Mesenchymal stem cell (in vitro differentiated cells and primary cell): Measurements from ENCODE around the gene IL36G.

Source experiments
- DNase-seq: peaks from one replicate; pipeline ENCODE4 v3.0.0-alpha.2; 2013
- H2AFZ ChIP-seq: one replicate; pipeline ENCODE4 v1.6.1; 2013; ENCODE audit warnings: low read depth, mild to moderate bottlenecking, control low read depth, inconsistent platforms, low read length, moderate library complexity
- H2AK5ac ChIP-seq: 2 replicates; pipeline ENCODE4 v1.6.1; 2013; ENCODE audit warnings: low read length, moderate library complexity, mild to moderate bottlenecking, inconsistent platforms; ENCODE audit not compliant: severe bottlenecking
- H2BK120ac ChIP-seq: one replicate; pipeline ENCODE4 v1.6.1; 2013; ENCODE audit warnings: low read depth, mild to moderate bottlenecking, inconsistent platforms, low read length, moderate library complexity
- H2BK12ac ChIP-seq, 2 experiments: one replicate each; pipeline ENCODE4 v1.6.1; 2013; ENCODE audit warnings: inconsistent platforms in 2 of 2, low read length in 2 of 2, mild to moderate bottlenecking in 2 of 2, moderate library complexity in 2 of 2, control low read depth in 1 of 2
- H2BK15ac ChIP-seq: one replicate; pipeline ENCODE4 v1.6.1; 2013; ENCODE audit warnings: mild to moderate bottlenecking, low read depth, inconsistent platforms; ENCODE audit not compliant: poor library complexity, severe bottlenecking
- H2BK5ac ChIP-seq: 2 replicates; pipeline ENCODE4 v1.6.1; 2013; ENCODE audit warnings: low read depth, mild to moderate bottlenecking, low read length, control low read depth, inconsistent platforms; ENCODE audit not compliant: poor library complexity, severe bottlenecking
- H3K14ac ChIP-seq, 2 experiments: one replicate each; pipeline ENCODE4 v1.6.1; 2013; ENCODE audit warnings: inconsistent platforms in 2 of 2, low read length in 2 of 2, control low read depth in 1 of 2, mild to moderate bottlenecking in 1 of 2, moderate library complexity in 1 of 2
- H3K18ac ChIP-seq, 2 experiments: one replicate each; pipeline ENCODE4 v1.6.1; 2013; ENCODE audit warnings: inconsistent platforms in 2 of 2, low read length in 2 of 2, control low read depth in 1 of 2, low read depth in 1 of 2, mild to moderate bottlenecking in 1 of 2
- H3K23ac ChIP-seq, 2 experiments: one replicate each; pipeline ENCODE4 v1.6.1; 2013; ENCODE audit warnings: inconsistent platforms in 2 of 2, low read length in 2 of 2, mild to moderate bottlenecking in 2 of 2, moderate library complexity in 2 of 2, control low read depth in 1 of 2
- H3K27ac ChIP-seq: 2 replicates; pipeline ENCODE4 v1.5.1; 2013; ENCODE audit warnings: mild to moderate bottlenecking, moderate library complexity, low read length, control low read depth, inconsistent platforms; ENCODE audit not compliant: poor library complexity, severe bottlenecking
- H3K27me3 ChIP-seq, 2 experiments: 2 replicates each; pipeline versions ENCODE4 v1.6.1 to v1.7.0; 2013; ENCODE audit warnings: low read length in 2 of 2, mild to moderate bottlenecking in 2 of 2, moderate library complexity in 2 of 2, control low read depth in 1 of 2, inconsistent platforms in 1 of 2; ENCODE audit not compliant: control insufficient read depth in 1 of 2, insufficient read depth in 1 of 2
- H3K36me3 ChIP-seq, 2 experiments: 2 replicates each; pipeline versions ENCODE4 v1.6.1 to v1.7.0; 2013; ENCODE audit warnings: low read length in 2 of 2, control low read depth in 1 of 2, inconsistent platforms in 1 of 2, low read depth in 1 of 2, mild to moderate bottlenecking in 1 of 2; ENCODE audit not compliant: insufficient read depth in 2 of 2, control insufficient read depth in 1 of 2
- H3K4ac ChIP-seq, 2 experiments: one replicate each; pipeline ENCODE4 v1.6.1; 2013; ENCODE audit warnings: inconsistent platforms in 2 of 2, low read length in 2 of 2, mild to moderate bottlenecking in 2 of 2, moderate library complexity in 2 of 2, control low read depth in 1 of 2, low read depth in 1 of 2
- H3K4me1 ChIP-seq: 2 replicates; pipeline ENCODE4 v1.6.1; 2013; ENCODE audit warnings: low read depth, low read length, control low read depth; ENCODE audit not compliant: control insufficient read depth, insufficient read depth
- H3K4me2 ChIP-seq: 2 replicates; pipeline ENCODE4 v1.6.1; 2013; ENCODE audit warnings: low read length, mild to moderate bottlenecking, inconsistent platforms; ENCODE audit not compliant: poor library complexity, severe bottlenecking
- H3K4me3 ChIP-seq, 2 experiments: 2 replicates each; pipeline versions ENCODE4 v1.5.1 to v1.7.0; 2013; ENCODE audit warnings: low read length in 2 of 2, mild to moderate bottlenecking in 2 of 2, control low read depth in 1 of 2, low read depth in 1 of 2; ENCODE audit not compliant: insufficient read depth in 1 of 2
- H3K79me1 ChIP-seq: replicated peaks from 2 replicates; pipeline ENCODE4 v1.6.1; 2013; ENCODE audit warnings: mild to moderate bottlenecking, control low read depth, low read length, inconsistent platforms; ENCODE audit not compliant: poor library complexity, severe bottlenecking
- H3K9ac ChIP-seq: 2 replicates; pipeline ENCODE4 v1.7.0; 2013; ENCODE audit warnings: mild to moderate bottlenecking, low read length, moderate library complexity
- H3K9me3 ChIP-seq: 2 replicates; pipeline ENCODE4 v1.7.0; 2013; ENCODE audit warnings: mild to moderate bottlenecking, low read length; ENCODE audit not compliant: control insufficient read depth
- H4K8ac ChIP-seq: one replicate; pipeline ENCODE4 v1.6.1; 2013; ENCODE audit warnings: inconsistent platforms, mild to moderate bottlenecking, low read length, moderate library complexity
- H4K91ac ChIP-seq: one replicate; pipeline ENCODE4 v1.6.1; 2013; ENCODE audit warnings: mild to moderate bottlenecking, low read length, inconsistent platforms
- WGBS: methylation state at CpG from one replicate; pipeline ENCODE4 v1.1.7; 2013; ENCODE audit warnings: mixed read lengths; 5-methylcytosine and 5-hydroxymethylcytosine counted together

Gene IL36G

DNA sequence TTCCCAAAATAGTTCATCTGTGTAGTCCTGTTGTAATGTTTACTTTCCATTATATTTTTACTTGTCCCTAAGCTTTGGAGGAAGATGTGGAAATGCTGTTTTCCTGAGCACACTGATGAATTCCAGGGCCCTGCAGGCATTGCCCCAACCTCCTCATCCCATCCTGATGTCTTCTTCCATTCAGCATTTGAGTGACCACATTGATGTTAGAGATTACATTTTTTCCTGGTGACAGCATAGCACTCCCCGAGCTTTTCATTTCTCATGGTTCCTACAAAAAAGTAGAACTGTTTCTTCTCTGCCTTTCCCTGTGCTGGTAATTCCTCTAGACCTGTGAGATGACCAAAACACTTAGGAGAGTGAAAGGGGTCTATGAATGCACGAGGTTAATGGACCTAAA lies 32.3 kb downstream of the IL36G start:
- Histone ChIP-seq H2AFZ (no peak overlapping the region), H3K79me1 (no peaks in the 10 kb centered on the region), H3K14ac (no peak overlapping the region), H2BK5ac (no peak overlapping the region), H2BK12ac (no peak overlapping the region), H3K23ac (no peak overlapping the region), H3K4me2 (no peak overlapping the region), H3K9me3 (no peaks in the 10 kb centered on the region), H4K91ac (no peak overlapping the region), H4K8ac (no peak overlapping the region), H3K4me3 (no peak overlapping the region), H3K4ac (no peak overlapping the region), H3K36me3 (no peaks in the 10 kb centered on the region), H3K9ac (no peak overlapping the region), H3K27ac (no peak overlapping the region), H3K27me3 (no peaks in the 10 kb centered on the region), H3K18ac (no peak overlapping the region), H2BK15ac (no peak overlapping the region), H2BK120ac (no peak overlapping the region), H2AK5ac (no peak overlapping the region), H3K4me1 (no peaks in the 10 kb centered on the region)
- 28% methylated on average over 2 of the region's 2 CpGs for WGBS
- no peak for DNase-seq

DNA sequence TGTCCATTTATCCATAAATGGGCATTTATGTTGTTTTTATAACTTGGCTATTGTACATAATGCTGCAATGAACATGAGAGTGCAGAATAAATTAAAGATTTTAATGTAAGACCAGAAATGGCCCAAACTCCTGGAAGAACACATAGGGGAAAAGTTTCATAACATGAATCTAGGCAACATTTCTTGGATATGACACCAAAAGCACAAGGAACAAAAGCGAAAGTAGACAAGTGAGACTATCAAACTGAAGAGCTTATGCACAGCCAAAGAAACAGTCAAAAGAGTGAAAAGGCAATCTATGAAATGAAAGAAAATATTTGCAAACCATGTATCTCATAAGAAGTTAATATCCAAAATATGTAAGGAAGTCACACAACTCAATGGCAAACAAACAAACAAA lies 33.3 kb downstream of the IL36G start:
- H3K14ac ChIP-seq: no peak overlapping the region
- no peak overlapping the region for H2BK12ac ChIP-seq

DNA sequence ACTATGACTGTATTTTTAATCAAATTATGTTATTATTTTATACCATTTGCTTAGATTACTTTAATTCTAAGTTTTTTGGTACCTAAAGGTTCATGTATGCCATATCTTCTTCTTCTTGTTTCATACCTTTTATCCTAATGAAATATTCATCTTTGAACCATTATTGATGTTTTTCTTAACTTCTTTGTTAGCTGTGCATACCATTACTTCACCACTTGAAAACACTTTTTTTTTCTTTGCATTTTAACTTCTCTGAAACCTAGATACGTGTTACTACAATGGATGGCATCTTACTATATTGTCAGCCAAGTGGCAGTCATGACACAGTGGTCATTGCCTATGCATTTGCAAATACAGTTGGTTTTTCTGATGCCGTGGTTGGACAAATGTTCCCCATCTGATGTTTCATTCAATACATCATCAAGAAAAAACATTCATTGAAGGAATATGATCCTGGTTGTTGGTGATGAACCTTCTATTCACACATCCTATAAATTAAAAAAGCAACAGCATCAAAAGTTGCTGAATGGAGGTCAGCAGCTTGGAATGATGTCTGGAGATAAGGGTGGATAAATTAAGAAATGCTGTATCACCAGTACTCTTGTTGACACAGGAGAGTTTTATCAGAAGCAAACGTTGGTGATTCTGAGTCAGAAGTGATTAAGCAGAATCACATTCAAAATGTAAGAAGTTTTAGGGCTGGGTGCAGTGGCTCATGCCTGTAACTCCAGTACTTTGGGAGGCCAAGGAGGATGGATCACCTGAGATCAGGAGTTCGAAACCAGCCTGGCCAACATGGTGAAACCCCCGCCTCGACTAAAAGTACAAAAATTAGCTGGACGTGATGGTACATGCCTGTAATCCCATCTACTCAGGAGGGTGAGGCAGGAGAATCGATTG lies 34.9 kb downstream of the IL36G start:
- Histone ChIP-seq H2AK5ac (no peak overlapping the region), H4K8ac (no peak overlapping the region), H2AFZ (no peak overlapping the region), H3K4me3 (no peak overlapping the region), H2BK5ac (no peak overlapping the region), H3K4me1 (no peaks in the 10 kb centered on the region), H2BK120ac (no peak overlapping the region), H3K36me3 (no peaks in the 10 kb centered on the region), H3K14ac (no peak overlapping the region), H3K9ac (no peak overlapping the region), H3K18ac (no peak overlapping the region), H2BK15ac (no peak overlapping the region), H3K27me3 (peaks cover 8 to 16% of the 10 kb centered on the region in 2 experiments), H3K23ac (no peak overlapping the region), H3K9me3 (no peaks in the 10 kb centered on the region), H3K27ac (no peak overlapping the region), H4K91ac (no peak overlapping the region), H3K4me2 (no peak overlapping the region), H3K4ac (no peak overlapping the region), H2BK12ac (no peak overlapping the region), H3K79me1 (no peaks in the 10 kb centered on the region)
- WGBS: 64% methylated on average over 6 of the region's 8 CpGs
- DNase-seq: no peak

More for the DNA sequence above, 33.3 kb downstream of the IL36G start:
- Histone ChIP-seq H3K4me2 (no peak overlapping the region), H3K9me3 (no peaks in the 10 kb centered on the region), H4K8ac (no peak overlapping the region), H3K27me3 (peaks cover 0 to 9% of the 10 kb centered on the region in 2 experiments), H2AK5ac (no peak overlapping the region), H3K36me3 (no peaks in the 10 kb centered on the region), H3K4me1 (no peaks in the 10 kb centered on the region), H3K27ac (no peak overlapping the region), H2AFZ (no peak overlapping the region), H2BK15ac (no peak overlapping the region), H3K4ac (no peak overlapping the region), H3K23ac (no peak overlapping the region), H3K4me3 (no peak overlapping the region), H2BK120ac (no peak overlapping the region), H2BK5ac (no peak overlapping the region), H4K91ac (no peak overlapping the region), H3K9ac (no peak overlapping the region), H3K18ac (no peak overlapping the region), H3K79me1 (no peaks in the 10 kb centered on the region)
- no peak for DNase-seq
- WGBS: no CpG with 5 or more reads among the region's 1 CpG

DNA sequence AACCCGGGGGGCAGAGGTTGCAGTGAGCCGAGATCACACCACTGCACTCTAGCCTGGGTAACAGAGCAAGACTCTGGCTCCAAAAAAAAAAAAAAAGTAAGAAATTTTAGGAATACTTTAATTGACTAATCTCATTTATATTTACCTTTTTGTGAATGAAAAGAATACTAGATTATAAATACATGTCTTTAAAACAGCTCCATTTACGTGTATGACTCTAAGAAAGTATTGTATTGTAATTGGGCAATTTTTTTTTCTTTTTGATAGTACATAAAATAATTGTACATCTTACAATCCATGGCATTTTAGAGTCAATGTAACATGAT lies 35.5 kb downstream of the IL36G start:
- Histone ChIP-seq H3K4ac (no peak overlapping the region), H3K27me3 (peaks cover 15 to 16% of the 10 kb centered on the region in 2 experiments), H3K4me1 (no peaks in the 10 kb centered on the region), H3K79me1 (no peaks in the 10 kb centered on the region), H3K36me3 (no peaks in the 10 kb centered on the region), H2AFZ (no peak overlapping the region), H3K27ac (no peak overlapping the region), H4K8ac (no peak overlapping the region), H2BK120ac (no peak overlapping the region), H2AK5ac (no peak overlapping the region), H3K4me2 (no peak overlapping the region), H2BK12ac (no peak overlapping the region), H3K14ac (no peak overlapping the region), H2BK5ac (no peak overlapping the region), H3K18ac (no peak overlapping the region), H2BK15ac (no peak overlapping the region), H3K4me3 (no peak overlapping the region), H3K23ac (no peak overlapping the region), H3K9me3 (no peaks in the 10 kb centered on the region), H3K9ac (no peak overlapping the region), H4K91ac (no peak overlapping the region)
- no CpG with 5 or more reads among the region's 3 CpGs for WGBS
- DNase-seq: no peak
